HCT116 (cell line): Measurements from ENCODE around the gene SLC44A4.
"Not testable (repeated sequence)": the region's sequence is repeated elsewhere in the genome, so short reads cannot be mapped to it uniquely, and the experiment has no call there.

Source experiments
- CEBPB ChIP-seq: IDR thresholded peaks from 2 replicates; pipeline ENCODE4 v1.6.1; 2012; ENCODE audit warnings: low read depth
- EGR1 ChIP-seq: IDR thresholded peaks from 2 replicates; pipeline ENCODE4 v1.6.1; 2012; ENCODE audit warnings: low read depth
- ELF1 ChIP-seq: IDR thresholded peaks from 2 replicates; pipeline ENCODE4 v1.6.1; 2012; ENCODE audit warnings: low read depth, borderline replicate concordance
- EZH2 ChIP-seq: fragments of 200-600 bp; sonication (generic); IDR thresholded peaks from 2 replicates; pipeline ENCODE4 v1.6.1; 2017; ENCODE audit warnings: antibody characterized with exemption, mixed run types
- POLR2A ChIP-seq: IDR thresholded peaks from 2 replicates; pipeline ENCODE4 v1.7.0; 2011; ENCODE audit warnings: borderline replicate concordance; ENCODE audit not compliant: insufficient read depth, insufficient read length; ENCODE audit errors: extremely low read depth
- POLR2AphosphoS5 ChIP-seq: IDR thresholded peaks from 2 replicates; pipeline ENCODE4 v1.6.1; 2011; ENCODE audit warnings: mild to moderate bottlenecking, low read depth, low read length, moderate library complexity
- TCF7L2 ChIP-seq: IDR thresholded peaks from 2 replicates; pipeline ENCODE4 v1.7.0; 2011; ENCODE audit warnings: borderline replicate concordance, inconsistent platforms; ENCODE audit not compliant: insufficient read depth, insufficient read length; ENCODE audit errors: extremely low read depth
- TF ChIP-seq, protein P1 (sequence below), 3 experiments: fragments of 200-600 bp in 1 of 3; sonication (generic) in 1 of 3; IDR thresholded peaks in 2 of 3; conservative IDR thresholded peaks in 1 of 3; 2 replicates each; pipeline ENCODE4 v1.5.1; 2012 to 2017; ENCODE audit warnings: low read depth in 2 of 3, low read length in 2 of 3, antibody characterized with exemption in 1 of 3, borderline replicate concordance in 1 of 3, control low read depth in 1 of 3, mild to moderate bottlenecking in 1 of 3, mixed read lengths in 1 of 3, mixed run types in 1 of 3, moderate library complexity in 1 of 3; ENCODE audit not compliant: insufficient read depth in 1 of 3
- TF ChIP-seq, protein P2 (sequence below): IDR thresholded peaks from 2 replicates; pipeline ENCODE4 v1.6.1; 2012
- TF ChIP-seq, protein P3 (sequence below): IDR thresholded peaks from 2 replicates; pipeline ENCODE4 v1.6.1; 2011; ENCODE audit warnings: mild to moderate bottlenecking, low read length, moderate library complexity; ENCODE audit not compliant: insufficient replicate concordance; ENCODE audit errors: extremely low read depth

DNA sequence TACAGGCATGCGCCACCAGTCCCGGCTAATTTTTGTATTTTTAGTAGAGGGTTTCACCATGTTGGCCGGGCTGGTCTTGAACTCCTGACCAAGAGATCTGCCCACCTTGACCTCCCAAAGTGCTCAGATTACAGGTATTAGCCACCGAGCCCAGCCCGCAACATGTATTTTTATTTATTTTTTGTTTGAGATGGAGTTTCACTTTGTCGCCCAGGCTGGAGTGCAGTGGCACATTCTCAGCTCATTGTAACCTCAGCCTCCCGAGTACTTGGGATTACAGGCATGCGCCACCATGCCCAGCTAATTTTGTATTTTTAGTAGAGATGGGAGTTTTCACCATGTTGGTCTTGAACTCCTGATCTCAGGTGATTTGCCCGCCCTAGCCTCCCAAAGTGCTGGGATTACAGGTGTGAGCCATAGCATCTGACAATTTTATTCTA, 40.7 kb downstream of the SLC44A4 start:
- TF ChIP-seq, protein P1, sequence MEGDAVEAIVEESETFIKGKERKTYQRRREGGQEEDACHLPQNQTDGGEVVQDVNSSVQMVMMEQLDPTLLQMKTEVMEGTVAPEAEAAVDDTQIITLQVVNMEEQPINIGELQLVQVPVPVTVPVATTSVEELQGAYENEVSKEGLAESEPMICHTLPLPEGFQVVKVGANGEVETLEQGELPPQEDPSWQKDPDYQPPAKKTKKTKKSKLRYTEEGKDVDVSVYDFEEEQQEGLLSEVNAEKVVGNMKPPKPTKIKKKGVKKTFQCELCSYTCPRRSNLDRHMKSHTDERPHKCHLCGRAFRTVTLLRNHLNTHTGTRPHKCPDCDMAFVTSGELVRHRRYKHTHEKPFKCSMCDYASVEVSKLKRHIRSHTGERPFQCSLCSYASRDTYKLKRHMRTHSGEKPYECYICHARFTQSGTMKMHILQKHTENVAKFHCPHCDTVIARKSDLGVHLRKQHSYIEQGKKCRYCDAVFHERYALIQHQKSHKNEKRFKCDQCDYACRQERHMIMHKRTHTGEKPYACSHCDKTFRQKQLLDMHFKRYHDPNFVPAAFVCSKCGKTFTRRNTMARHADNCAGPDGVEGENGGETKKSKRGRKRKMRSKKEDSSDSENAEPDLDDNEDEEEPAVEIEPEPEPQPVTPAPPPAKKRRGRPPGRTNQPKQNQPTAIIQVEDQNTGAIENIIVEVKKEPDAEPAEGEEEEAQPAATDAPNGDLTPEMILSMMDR (IDR thresholded peaks at IDR 0.05 in 2 of 3, conservative IDR thresholded peaks at IDR 0.05 in 1 of 3; ENCODE audit: borderline replicate concordance in 1 of 3, insufficient read depth in 1 of 3, low read depth in 2 of 3, low read length in 2 of 3): not testable (repeated sequence)
- TF ChIP-seq EGR1, ELF1, EZH2, POLR2AphosphoS5, CEBPB, POLR2A, TCF7L2: not testable (repeated sequence)
- TF ChIP-seq, protein P2, sequence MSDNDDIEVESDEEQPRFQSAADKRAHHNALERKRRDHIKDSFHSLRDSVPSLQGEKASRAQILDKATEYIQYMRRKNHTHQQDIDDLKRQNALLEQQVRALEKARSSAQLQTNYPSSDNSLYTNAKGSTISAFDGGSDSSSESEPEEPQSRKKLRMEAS: not testable (repeated sequence)
- TF ChIP-seq, protein P3, sequence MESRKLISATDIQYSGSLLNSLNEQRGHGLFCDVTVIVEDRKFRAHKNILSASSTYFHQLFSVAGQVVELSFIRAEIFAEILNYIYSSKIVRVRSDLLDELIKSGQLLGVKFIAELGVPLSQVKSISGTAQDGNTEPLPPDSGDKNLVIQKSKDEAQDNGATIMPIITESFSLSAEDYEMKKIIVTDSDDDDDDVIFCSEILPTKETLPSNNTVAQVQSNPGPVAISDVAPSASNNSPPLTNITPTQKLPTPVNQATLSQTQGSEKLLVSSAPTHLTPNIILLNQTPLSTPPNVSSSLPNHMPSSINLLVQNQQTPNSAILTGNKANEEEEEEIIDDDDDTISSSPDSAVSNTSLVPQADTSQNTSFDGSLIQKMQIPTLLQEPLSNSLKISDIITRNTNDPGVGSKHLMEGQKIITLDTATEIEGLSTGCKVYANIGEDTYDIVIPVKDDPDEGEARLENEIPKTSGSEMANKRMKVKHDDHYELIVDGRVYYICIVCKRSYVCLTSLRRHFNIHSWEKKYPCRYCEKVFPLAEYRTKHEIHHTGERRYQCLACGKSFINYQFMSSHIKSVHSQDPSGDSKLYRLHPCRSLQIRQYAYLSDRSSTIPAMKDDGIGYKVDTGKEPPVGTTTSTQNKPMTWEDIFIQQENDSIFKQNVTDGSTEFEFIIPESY: not testable (repeated sequence)
